ENCODE data around the gene RSL24D1. TPM values are rescaled to one million over a fixed set of nuclear protein-coding genes. Genes with fewer than 3 reads are reported as not detected.

The RSL24D1 gene
- total and polyA plus RNA-seq, 9 of the 15 experiments (the other 6 are each of a cell fraction or from before 2014, with no cell fraction given) = 133 to 324 (median 223) TPM

DNA sequence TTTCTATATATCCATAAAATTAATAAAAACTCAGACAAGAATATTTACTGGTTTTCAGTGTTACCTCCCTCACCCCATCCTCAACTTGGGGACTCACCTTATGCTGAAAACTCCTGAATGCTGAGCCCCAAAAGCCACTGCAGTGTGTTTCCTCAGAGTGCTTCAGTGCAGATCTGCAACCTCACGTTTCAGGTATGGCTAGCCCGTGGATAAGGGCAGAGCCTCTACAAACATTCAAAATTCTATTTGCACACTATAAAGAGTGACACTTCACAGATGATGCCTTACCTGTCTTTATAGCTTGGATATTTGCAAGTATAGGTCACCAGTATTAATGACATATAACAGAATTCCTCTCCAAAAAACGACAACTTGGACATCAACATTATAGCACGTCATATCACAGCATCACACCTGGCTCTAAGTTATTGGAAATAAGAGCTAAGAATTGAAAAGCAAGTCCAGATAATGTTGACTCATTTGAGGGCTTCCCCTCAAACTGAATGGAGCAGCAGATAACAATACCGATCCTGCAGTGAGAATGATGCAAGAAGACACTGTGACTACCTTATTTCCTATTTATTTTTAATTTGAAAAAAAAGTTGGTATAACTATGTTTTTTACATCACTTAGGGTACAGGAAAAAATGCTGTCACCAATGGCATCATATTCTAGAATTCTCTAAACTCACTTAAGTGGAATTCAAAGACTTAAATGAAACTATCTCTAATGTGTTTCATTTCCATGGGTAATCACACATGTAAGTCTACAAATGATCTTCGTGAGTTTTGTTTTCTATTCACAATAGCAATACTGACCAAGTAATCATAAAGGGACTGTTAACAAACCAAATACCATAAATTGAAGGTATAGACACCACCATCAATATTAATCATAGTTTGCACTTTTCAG is 40.7 kb upstream of the RSL24D1 start (continued):
- TF ChIP-seq NFATC3 (IDR thresholded peaks at IDR 0.05) (0 out of 2 replicates have a peak, but pooled peaks have one; percentile 77), FOXM1 (IDR thresholded peaks at IDR 0.05; ENCODE audit: low read depth) (peak; percentile 89), FOXM1 (CRISPR knock-in tag; IDR thresholded peaks at IDR 0.05; ENCODE audit: low read depth) (no peak), ATF7 (IDR thresholded peaks at IDR 0.05) (peak; percentile 76; the same call in 1 of the 2 replicates), ZNF197 (CRISPR knock-in tag; IDR thresholded peaks at IDR 0.05; ENCODE audit: low read depth) (peak; percentile 75; the same call in 1 of the 2 replicates), ZNF707 (CRISPR knock-in tag; conservative IDR thresholded peaks at IDR 0.05) (no peak), DMBX1 (CRISPR knock-in tag; IDR thresholded peaks at IDR 0.05; ENCODE audit: borderline replicate concordance) (no peak), EGR1 (conservative IDR thresholded peaks at IDR 0.05) (no peak), NCOA2 (IDR thresholded peaks at IDR 0.05; ENCODE audit: partially characterized antibody in 2 of 2) (peak in 1 of 2 experiments; percentile 62), GTF2E2 (tag; IDR thresholded peaks at IDR 0.05) (peak; percentile 57; the same call in 1 of the 2 replicates), SMARCB1 (IDR thresholded peaks at IDR 0.05; ENCODE audit: insufficient read length, low read depth) (peak; percentile 96), BHLHE40 (IDR thresholded peaks at IDR 0.05; ENCODE audit: low read length) (peak; percentile 41; the same call in 1 of the 2 replicates), EP300 (IDR thresholded peaks at IDR 0.05; ENCODE audit: low read length) (peak; percentile 97), KLF13 (tag; IDR thresholded peaks at IDR 0.05; ENCODE audit: borderline replicate concordance, low read depth) (no peak), EP400 (IDR thresholded peaks at IDR 0.05) (peak; percentile 75), HDAC3 (IDR thresholded peaks at IDR 0.05; ENCODE audit: borderline replicate concordance, partially characterized antibody) (peak; percentile 56), ZNF764 (CRISPR knock-in tag; IDR thresholded peaks at IDR 0.05; ENCODE audit: low read depth) (no peak), FOS (IDR thresholded peaks at IDR 0.05; ENCODE audit: extremely low read depth, insufficient read length) (peak; percentile 1), ZNF41 (CRISPR knock-in tag; conservative IDR thresholded peaks at IDR 0.05) (no peak), SOX6 (IDR thresholded peaks at IDR 0.05) (peak; percentile 91), L3MBTL2 (IDR thresholded peaks at IDR 0.05) (peak; percentile 22; the same call in 1 of the 2 replicates), LEF1 (IDR thresholded peaks at IDR 0.05) (peak; percentile 53)
- TF ChIP-seq, protein P1, sequence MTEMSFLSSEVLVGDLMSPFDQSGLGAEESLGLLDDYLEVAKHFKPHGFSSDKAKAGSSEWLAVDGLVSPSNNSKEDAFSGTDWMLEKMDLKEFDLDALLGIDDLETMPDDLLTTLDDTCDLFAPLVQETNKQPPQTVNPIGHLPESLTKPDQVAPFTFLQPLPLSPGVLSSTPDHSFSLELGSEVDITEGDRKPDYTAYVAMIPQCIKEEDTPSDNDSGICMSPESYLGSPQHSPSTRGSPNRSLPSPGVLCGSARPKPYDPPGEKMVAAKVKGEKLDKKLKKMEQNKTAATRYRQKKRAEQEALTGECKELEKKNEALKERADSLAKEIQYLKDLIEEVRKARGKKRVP (CRISPR knock-in tag; IDR thresholded peaks at IDR 0.05) = peak; percentile 79
- TF ChIP-seq, protein P2, sequence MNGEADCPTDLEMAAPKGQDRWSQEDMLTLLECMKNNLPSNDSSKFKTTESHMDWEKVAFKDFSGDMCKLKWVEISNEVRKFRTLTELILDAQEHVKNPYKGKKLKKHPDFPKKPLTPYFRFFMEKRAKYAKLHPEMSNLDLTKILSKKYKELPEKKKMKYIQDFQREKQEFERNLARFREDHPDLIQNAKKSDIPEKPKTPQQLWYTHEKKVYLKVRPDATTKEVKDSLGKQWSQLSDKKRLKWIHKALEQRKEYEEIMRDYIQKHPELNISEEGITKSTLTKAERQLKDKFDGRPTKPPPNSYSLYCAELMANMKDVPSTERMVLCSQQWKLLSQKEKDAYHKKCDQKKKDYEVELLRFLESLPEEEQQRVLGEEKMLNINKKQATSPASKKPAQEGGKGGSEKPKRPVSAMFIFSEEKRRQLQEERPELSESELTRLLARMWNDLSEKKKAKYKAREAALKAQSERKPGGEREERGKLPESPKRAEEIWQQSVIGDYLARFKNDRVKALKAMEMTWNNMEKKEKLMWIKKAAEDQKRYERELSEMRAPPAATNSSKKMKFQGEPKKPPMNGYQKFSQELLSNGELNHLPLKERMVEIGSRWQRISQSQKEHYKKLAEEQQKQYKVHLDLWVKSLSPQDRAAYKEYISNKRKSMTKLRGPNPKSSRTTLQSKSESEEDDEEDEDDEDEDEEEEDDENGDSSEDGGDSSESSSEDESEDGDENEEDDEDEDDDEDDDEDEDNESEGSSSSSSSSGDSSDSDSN (IDR thresholded peaks at IDR 0.05; ENCODE audit: borderline replicate concordance in 1 of 2, low read depth in 2 of 2, low read length in 2 of 2) = 0 out of 4 replicates have a peak, but pooled peaks of 1 of the 2 experiments have one; percentile 25
- TF ChIP-seq, protein P3, sequence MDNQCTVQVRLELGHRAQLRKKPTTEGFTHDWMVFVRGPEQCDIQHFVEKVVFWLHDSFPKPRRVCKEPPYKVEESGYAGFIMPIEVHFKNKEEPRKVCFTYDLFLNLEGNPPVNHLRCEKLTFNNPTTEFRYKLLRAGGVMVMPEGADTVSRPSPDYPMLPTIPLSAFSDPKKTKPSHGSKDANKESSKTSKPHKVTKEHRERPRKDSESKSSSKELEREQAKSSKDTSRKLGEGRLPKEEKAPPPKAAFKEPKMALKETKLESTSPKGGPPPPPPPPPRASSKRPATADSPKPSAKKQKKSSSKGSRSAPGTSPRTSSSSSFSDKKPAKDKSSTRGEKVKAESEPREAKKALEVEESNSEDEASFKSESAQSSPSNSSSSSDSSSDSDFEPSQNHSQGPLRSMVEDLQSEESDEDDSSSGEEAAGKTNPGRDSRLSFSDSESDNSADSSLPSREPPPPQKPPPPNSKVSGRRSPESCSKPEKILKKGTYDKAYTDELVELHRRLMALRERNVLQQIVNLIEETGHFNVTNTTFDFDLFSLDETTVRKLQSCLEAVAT (IDR thresholded peaks at IDR 0.05) = peak in 1 of 2 experiments; percentile 71; a peak in 1 of 4 replicates

Data from K562 (cell line).